ENCODE measurements around the gene SPOCK3. TPM values are rescaled to one million over a fixed set of nuclear protein-coding genes. Genes with fewer than 3 reads are reported as not detected.

Gene SPOCK3
- total and polyA plus RNA-seq, 2 experiments from 2014 or later, result 1.6 to 4.1 TPM

DNA sequence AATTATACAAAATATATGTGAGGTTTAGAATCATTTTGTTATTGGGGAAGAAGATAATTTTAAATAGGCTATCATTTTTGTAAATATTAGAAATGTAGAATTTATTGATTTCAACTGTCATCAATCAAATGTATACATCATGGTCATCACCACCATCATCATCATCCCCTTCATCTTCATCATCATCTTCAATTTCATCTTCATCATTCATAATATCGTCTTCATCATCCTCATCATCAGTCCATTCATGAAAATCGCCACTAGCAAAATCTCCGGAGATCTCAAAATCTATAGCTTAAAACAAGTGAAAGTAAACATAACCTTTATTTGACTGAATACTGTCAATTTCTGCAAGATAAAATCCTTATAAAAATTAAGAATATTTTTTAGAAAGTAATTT lies 499.5 kb downstream of the SPOCK3 start (continued):
- TF ChIP-seq, protein P1, sequence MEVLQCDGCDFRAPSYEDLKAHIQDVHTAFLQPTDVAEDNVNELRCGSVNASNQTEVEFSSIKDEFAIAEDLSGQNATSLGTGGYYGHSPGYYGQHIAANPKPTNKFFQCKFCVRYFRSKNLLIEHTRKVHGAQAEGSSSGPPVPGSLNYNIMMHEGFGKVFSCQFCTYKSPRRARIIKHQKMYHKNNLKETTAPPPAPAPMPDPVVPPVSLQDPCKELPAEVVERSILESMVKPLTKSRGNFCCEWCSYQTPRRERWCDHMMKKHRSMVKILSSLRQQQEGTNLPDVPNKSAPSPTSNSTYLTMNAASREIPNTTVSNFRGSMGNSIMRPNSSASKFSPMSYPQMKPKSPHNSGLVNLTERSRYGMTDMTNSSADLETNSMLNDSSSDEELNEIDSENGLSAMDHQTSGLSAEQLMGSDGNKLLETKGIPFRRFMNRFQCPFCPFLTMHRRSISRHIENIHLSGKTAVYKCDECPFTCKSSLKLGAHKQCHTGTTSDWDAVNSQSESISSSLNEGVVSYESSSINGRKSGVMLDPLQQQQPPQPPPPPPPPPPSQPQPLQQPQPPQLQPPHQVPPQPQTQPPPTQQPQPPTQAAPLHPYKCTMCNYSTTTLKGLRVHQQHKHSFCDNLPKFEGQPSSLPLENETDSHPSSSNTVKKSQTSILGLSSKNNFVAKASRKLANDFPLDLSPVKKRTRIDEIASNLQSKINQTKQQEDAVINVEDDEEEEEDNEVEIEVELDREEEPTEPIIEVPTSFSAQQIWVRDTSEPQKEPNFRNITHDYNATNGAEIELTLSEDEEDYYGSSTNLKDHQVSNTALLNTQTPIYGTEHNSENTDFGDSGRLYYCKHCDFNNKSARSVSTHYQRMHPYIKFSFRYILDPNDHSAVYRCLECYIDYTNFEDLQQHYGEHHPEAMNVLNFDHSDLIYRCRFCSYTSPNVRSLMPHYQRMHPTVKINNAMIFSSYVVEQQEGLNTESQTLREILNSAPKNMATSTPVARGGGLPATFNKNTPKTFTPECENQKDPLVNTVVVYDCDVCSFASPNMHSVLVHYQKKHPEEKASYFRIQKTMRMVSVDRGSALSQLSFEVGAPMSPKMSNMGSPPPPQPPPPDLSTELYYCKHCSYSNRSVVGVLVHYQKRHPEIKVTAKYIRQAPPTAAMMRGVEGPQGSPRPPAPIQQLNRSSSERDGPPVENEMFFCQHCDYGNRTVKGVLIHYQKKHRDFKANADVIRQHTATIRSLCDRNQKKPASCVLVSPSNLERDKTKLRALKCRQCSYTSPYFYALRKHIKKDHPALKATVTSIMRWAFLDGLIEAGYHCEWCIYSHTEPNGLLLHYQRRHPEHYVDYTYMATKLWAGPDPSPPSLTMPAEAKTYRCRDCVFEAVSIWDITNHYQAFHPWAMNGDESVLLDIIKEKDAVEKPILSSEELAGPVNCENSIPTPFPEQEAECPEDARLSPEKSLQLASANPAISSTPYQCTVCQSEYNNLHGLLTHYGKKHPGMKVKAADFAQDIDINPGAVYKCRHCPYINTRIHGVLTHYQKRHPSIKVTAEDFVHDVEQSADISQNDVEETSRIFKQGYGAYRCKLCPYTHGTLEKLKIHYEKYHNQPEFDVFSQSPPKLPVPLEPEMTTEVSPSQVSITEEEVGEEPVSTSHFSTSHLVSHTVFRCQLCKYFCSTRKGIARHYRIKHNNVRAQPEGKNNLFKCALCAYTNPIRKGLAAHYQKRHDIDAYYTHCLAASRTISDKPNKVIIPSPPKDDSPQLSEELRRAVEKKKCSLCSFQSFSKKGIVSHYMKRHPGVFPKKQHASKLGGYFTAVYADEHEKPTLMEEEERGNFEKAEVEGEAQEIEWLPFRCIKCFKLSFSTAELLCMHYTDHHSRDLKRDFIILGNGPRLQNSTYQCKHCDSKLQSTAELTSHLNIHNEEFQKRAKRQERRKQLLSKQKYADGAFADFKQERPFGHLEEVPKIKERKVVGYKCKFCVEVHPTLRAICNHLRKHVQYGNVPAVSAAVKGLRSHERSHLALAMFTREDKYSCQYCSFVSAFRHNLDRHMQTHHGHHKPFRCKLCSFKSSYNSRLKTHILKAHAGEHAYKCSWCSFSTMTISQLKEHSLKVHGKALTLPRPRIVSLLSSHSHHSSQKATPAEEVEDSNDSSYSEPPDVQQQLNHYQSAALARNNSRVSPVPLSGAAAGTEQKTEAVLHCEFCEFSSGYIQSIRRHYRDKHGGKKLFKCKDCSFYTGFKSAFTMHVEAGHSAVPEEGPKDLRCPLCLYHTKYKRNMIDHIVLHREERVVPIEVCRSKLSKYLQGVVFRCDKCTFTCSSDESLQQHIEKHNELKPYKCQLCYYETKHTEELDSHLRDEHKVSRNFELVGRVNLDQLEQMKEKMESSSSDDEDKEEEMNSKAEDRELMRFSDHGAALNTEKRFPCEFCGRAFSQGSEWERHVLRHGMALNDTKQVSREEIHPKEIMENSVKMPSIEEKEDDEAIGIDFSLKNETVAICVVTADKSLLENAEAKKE (CRISPR knock-in tag; IDR thresholded peaks at IDR 0.05), result no peak
- TF ChIP-seq ZNF114 (CRISPR knock-in tag; IDR thresholded peaks at IDR 0.05) (no peak), STAT1 (IDR thresholded peaks at IDR 0.05; ENCODE audit: unreplicated experiment) (no peak), NANOG (IDR thresholded peaks at IDR 0.05; ENCODE audit: borderline replicate concordance) (no peak), EZH2 (IDR thresholded peaks at IDR 0.05; ENCODE audit: low read depth, unreplicated experiment) (no peak)
- TF ChIP-seq, protein P2, sequence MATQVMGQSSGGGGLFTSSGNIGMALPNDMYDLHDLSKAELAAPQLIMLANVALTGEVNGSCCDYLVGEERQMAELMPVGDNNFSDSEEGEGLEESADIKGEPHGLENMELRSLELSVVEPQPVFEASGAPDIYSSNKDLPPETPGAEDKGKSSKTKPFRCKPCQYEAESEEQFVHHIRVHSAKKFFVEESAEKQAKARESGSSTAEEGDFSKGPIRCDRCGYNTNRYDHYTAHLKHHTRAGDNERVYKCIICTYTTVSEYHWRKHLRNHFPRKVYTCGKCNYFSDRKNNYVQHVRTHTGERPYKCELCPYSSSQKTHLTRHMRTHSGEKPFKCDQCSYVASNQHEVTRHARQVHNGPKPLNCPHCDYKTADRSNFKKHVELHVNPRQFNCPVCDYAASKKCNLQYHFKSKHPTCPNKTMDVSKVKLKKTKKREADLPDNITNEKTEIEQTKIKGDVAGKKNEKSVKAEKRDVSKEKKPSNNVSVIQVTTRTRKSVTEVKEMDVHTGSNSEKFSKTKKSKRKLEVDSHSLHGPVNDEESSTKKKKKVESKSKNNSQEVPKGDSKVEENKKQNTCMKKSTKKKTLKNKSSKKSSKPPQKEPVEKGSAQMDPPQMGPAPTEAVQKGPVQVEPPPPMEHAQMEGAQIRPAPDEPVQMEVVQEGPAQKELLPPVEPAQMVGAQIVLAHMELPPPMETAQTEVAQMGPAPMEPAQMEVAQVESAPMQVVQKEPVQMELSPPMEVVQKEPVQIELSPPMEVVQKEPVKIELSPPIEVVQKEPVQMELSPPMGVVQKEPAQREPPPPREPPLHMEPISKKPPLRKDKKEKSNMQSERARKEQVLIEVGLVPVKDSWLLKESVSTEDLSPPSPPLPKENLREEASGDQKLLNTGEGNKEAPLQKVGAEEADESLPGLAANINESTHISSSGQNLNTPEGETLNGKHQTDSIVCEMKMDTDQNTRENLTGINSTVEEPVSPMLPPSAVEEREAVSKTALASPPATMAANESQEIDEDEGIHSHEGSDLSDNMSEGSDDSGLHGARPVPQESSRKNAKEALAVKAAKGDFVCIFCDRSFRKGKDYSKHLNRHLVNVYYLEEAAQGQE (IDR thresholded peaks at IDR 0.05; ENCODE audit: unreplicated experiment), result no peak
- TF ChIP-seq, protein P3, sequence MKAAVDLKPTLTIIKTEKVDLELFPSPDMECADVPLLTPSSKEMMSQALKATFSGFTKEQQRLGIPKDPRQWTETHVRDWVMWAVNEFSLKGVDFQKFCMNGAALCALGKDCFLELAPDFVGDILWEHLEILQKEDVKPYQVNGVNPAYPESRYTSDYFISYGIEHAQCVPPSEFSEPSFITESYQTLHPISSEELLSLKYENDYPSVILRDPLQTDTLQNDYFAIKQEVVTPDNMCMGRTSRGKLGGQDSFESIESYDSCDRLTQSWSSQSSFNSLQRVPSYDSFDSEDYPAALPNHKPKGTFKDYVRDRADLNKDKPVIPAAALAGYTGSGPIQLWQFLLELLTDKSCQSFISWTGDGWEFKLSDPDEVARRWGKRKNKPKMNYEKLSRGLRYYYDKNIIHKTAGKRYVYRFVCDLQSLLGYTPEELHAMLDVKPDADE (IDR thresholded peaks at IDR 0.05), result no peak

Measured in GM23338 (cell line).